ENCODE data around the gene GNG4. TPM values are rescaled to one million over a fixed set of nuclear protein-coding genes. Genes with fewer than 3 reads are reported as not detected.

GNG4 gene
- total RNA-seq, 2 donors from 2014 or later, result 13.5 to 14.2 TPM

- no peaks in the 10 kb centered on the region for H3K27me3 ChIP-seq (ENCODE audit: control insufficient read depth, insufficient read depth, low read length, poor library complexity, severe bottlenecking)
- no peaks in the 10 kb centered on the region for H3K27me3 Mint-ChIP-seq (ENCODE audit: insufficient read depth)
- H3K27ac ChIP-seq (ENCODE audit: low read depth, low read length), result no peak overlapping the region
- 95 to 100% methylated on average over 7 to 11 of the region's 11 CpGs for WGBS, 2 experiments (ENCODE audit: insufficient coverage in 1 of 2, insufficient read length in 1 of 2)
- TF ChIP-seq, protein P1, sequence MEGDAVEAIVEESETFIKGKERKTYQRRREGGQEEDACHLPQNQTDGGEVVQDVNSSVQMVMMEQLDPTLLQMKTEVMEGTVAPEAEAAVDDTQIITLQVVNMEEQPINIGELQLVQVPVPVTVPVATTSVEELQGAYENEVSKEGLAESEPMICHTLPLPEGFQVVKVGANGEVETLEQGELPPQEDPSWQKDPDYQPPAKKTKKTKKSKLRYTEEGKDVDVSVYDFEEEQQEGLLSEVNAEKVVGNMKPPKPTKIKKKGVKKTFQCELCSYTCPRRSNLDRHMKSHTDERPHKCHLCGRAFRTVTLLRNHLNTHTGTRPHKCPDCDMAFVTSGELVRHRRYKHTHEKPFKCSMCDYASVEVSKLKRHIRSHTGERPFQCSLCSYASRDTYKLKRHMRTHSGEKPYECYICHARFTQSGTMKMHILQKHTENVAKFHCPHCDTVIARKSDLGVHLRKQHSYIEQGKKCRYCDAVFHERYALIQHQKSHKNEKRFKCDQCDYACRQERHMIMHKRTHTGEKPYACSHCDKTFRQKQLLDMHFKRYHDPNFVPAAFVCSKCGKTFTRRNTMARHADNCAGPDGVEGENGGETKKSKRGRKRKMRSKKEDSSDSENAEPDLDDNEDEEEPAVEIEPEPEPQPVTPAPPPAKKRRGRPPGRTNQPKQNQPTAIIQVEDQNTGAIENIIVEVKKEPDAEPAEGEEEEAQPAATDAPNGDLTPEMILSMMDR (conservative IDR thresholded peaks at IDR 0.05), result no peak
- no peaks in the 10 kb centered on the region for H3K9me3 ChIP-seq (ENCODE audit: control insufficient read depth, low read length)
- DNase-seq, result no peak
- no peaks in the 10 kb centered on the region for H3K4me1 ChIP-seq (ENCODE audit: control insufficient read depth, insufficient read depth, low read length)
- no peak overlapping the region for H3K27ac Mint-ChIP-seq
- no peaks in the 10 kb centered on the region for H3K4me1 Mint-ChIP-seq
- H3K36me3 Mint-ChIP-seq (ENCODE audit: low read depth), result no peaks in the 10 kb centered on the region
- H3K4me3 ChIP-seq (ENCODE audit: low read length), result no peak overlapping the region
- no peaks in the 10 kb centered on the region for H3K36me3 ChIP-seq (ENCODE audit: control insufficient read depth, insufficient read depth, low read length)
- no peak overlapping the region for H3K9ac ChIP-seq (ENCODE audit: extremely low read depth, low read length, poor library complexity, severe bottlenecking)
- H3K9me3 Mint-ChIP-seq, result no peaks in the 10 kb centered on the region
- no peak overlapping the region for H3K4me3 Mint-ChIP-seq
These were observed 92.8 kb downstream of the GNG4 start for GRCh38 chr1:235556807-235557206.

DNA sequence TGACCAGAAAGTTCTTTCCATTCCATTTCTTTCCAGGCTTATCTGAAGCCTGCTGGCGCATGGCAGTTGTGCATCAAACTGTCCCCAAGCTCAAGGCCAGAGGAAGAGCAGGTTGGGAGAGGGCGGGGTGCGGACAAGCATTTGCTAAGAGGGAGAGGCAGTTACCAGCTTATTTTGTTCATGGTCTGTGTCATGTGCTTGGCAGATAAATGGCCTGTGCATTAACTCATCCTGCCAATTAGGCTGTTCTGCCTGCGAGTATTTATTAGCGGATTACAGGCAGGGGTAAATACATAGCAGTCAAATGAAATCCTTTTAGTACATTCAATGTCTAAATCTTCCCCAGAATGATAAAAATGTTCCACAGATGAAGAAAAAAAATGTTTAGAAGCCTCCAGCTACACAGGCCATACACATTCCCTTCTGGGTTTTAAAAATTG is 96.5 kb downstream of the GNG4 start:
- Histone ChIP-seq H3K4me1 (ENCODE audit: control insufficient read depth, insufficient read depth, low read length) (no peaks in the 10 kb centered on the region), H3K27me3 (ENCODE audit: control insufficient read depth, insufficient read depth, low read length, poor library complexity, severe bottlenecking) (no peaks in the 10 kb centered on the region), H3K36me3 (ENCODE audit: control insufficient read depth, insufficient read depth, low read length) (no peaks in the 10 kb centered on the region), H3K9ac (ENCODE audit: extremely low read depth, low read length, poor library complexity, severe bottlenecking) (no peak overlapping the region), H3K4me3 (ENCODE audit: low read length) (no peak overlapping the region), H3K27ac (ENCODE audit: low read depth, low read length) (no peak overlapping the region), H3K9me3 (ENCODE audit: control insufficient read depth, low read length) (no peaks in the 10 kb centered on the region)
- H3K27me3 Mint-ChIP-seq (ENCODE audit: insufficient read depth), result peaks cover 11% of the 10 kb centered on the region
- no peaks in the 10 kb centered on the region for H3K4me1 Mint-ChIP-seq
- WGBS, 2 experiments (ENCODE audit: insufficient coverage in 1 of 2, insufficient read length in 1 of 2), result 96 to 99% methylated on average over 3 to 5 of the region's 5 CpGs
- H3K27ac Mint-ChIP-seq, result no peak overlapping the region
- no peaks in the 10 kb centered on the region for H3K36me3 Mint-ChIP-seq (ENCODE audit: low read depth)
- H3K4me3 Mint-ChIP-seq, result no peak overlapping the region
- no peak for DNase-seq
- TF ChIP-seq, protein P1 (conservative IDR thresholded peaks at IDR 0.05), result no peak
- no peaks in the 10 kb centered on the region for H3K9me3 Mint-ChIP-seq

DNA sequence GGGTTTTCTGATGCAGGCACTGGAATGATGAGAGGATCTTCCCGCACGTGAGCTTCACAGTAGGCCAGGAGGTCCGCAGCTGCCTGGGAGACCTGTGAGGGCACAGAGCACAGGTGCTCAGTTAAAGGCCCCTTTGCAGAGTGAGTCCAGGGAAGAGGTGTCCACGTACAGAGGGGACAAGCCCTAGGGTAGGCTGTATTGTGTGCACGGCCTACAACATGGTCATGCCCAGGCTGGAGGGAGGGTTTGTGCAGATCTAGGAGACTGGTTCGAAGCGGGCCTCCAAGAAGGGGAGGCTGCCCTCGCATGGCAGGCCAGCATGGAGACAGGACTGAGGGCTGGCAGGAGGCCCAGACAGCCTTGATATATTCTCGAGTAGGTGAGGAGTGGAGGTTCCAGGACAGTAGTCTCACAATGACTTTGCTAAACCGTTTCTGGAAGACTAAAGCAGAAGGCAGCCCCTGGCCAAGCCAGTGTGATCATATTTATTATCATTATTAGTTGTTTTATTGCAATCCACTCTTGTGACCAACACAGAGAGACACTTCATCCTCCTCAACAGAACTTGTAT is 97.4 kb downstream of the GNG4 start:
- H3K4me1 ChIP-seq (ENCODE audit: control insufficient read depth, insufficient read depth, low read length), result peaks cover under 1% of the 10 kb centered on the region
- Mint-ChIP-seq H3K4me3 (no peak overlapping the region), H3K9me3 (no peaks in the 10 kb centered on the region), H3K4me1 (peaks cover 4% of the 10 kb centered on the region), H3K27me3 (ENCODE audit: insufficient read depth) (peaks cover 11% of the 10 kb centered on the region), H3K36me3 (ENCODE audit: low read depth) (no peaks in the 10 kb centered on the region), H3K27ac (no peak overlapping the region)
- no peaks in the 10 kb centered on the region for H3K27me3 ChIP-seq (ENCODE audit: control insufficient read depth, insufficient read depth, low read length, poor library complexity, severe bottlenecking)
- no peak for DNase-seq
- H3K27ac ChIP-seq (ENCODE audit: low read depth, low read length), result no peak overlapping the region
- WGBS, 2 experiments (ENCODE audit: insufficient coverage in 1 of 2, insufficient read length in 1 of 2), result 90 to 93% methylated on average over 5 to 10 of the region's 10 CpGs
- H3K36me3 ChIP-seq (ENCODE audit: control insufficient read depth, insufficient read depth, low read length), result no peaks in the 10 kb centered on the region
- no peak overlapping the region for H3K4me3 ChIP-seq (ENCODE audit: low read length)
- H3K9me3 ChIP-seq (ENCODE audit: control insufficient read depth, low read length), result no peaks in the 10 kb centered on the region
- TF ChIP-seq, protein P1 (conservative IDR thresholded peaks at IDR 0.05), result no peak
- no peak overlapping the region for H3K9ac ChIP-seq (ENCODE audit: extremely low read depth, low read length, poor library complexity, severe bottlenecking)
